Esophagus (tissue), 2 donors: ENCODE measurements around the gene FOXRED2. TPM values are rescaled to one million over a fixed set of nuclear protein-coding genes. Genes with fewer than 3 reads are reported as not detected.

Experiments used
- H3K27ac ChIP-seq, 2 donors: one replicate each; pipeline ENCODE4 v1.5.1; 2013; ENCODE audit warnings: low read depth in 2 of 2, mild to moderate bottlenecking in 2 of 2, inconsistent platforms in 1 of 2, low read length in 1 of 2, moderate library complexity in 1 of 2
- H3K27me3 ChIP-seq, 2 donors: one replicate each; pipeline ENCODE4 v1.6.1; 2013; ENCODE audit warnings: low read length in 2 of 2, control low read depth in 1 of 2, mild to moderate bottlenecking in 1 of 2; ENCODE audit not compliant: insufficient read depth in 2 of 2, control insufficient read depth in 1 of 2
- H3K36me3 ChIP-seq, 2 donors: one replicate each; pipeline ENCODE4 v1.6.1; 2013; ENCODE audit warnings: low read length in 1 of 2; ENCODE audit not compliant: control insufficient read depth in 2 of 2, insufficient read depth in 2 of 2
- H3K4me1 ChIP-seq, 2 donors: one replicate each; pipeline ENCODE4 v1.6.1; 2013; ENCODE audit warnings: low read length in 1 of 2; ENCODE audit not compliant: control insufficient read depth in 2 of 2, insufficient read depth in 2 of 2
- H3K4me3 ChIP-seq, 2 donors: one replicate each; pipeline ENCODE4 v1.5.1; 2013; ENCODE audit warnings: low read length in 2 of 2, mild to moderate bottlenecking in 2 of 2, low read depth in 1 of 2, moderate library complexity in 1 of 2
- H3K9me3 ChIP-seq, 2 donors: one replicate each; pipeline ENCODE4 v1.6.1; 2013; ENCODE audit warnings: mild to moderate bottlenecking in 2 of 2, low read depth in 1 of 2, low read length in 1 of 2, moderate library complexity in 1 of 2; ENCODE audit not compliant: control insufficient read depth in 2 of 2, insufficient read depth in 1 of 2
- WGBS, 2 donors: extraction: QIAGEN DNeasy Blood & Tissue Kit; methylation state at CpG; one replicate each; pipeline ENCODE4 v1.1.7; 2013; 5-methylcytosine and 5-hydroxymethylcytosine counted together
- polyA plus RNA-seq, 2 donors: library from polyadenylated mRNA; stranded (reverse); fragments of 200-250 nt; gene quantifications; one replicate each; pipeline ENCODE4 v1.2.3, GENCODE V29; 2013
- donor health status: healthy with polysubstance abuse.
- donor health status: Bipolar disorder and iron deficiency.

Gene FOXRED2
- polyA plus RNA-seq, 2 donors = 3.2 to 3.7 TPM

DNA sequence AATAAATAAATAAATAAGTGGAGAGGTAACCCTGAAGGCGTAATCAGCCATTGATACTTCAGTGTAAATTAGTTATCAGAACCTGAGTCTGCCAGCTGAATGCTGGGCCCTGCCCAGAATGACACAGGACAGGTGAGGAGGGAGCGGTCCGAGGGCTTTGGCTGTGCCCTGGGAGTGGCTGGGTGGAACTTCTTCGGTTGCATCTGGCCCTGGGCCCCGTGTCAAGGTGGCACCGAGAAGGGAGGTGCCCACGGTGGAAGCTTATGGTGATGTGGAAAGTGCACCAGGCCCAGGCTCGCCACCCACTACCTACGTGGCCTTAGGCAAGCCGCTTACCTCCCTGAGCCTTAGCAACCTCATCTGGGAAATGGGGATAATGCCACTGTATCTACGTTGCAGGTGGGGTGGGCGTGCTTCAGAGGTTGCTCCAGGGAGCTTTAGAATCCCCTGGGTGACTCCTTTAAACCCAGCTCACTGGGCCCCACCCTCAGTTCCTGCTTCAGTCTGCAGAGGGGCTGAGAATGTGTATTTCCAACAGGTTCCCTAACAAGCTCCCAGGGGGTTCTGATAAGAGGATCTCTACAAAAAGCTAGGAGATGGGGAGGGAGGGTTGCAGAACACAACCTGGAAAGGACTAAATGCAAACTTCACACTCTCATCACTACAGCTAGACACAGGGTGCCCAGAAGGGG lies 64.2 kb downstream of the FOXRED2 start:
- Histone ChIP-seq H3K27ac (peak overlapping the region; percentile 46 to 71), H3K27me3 (no peaks in the 10 kb centered on the region), H3K9me3 (no peaks in the 10 kb centered on the region), H3K4me3 (no peak overlapping the region), H3K36me3 (no peaks in the 10 kb centered on the region), H3K4me1 (peaks cover 0 to 11% of the 10 kb centered on the region in 2 donors)
- 66 to 69% methylated on average over 12 of the region's 12 CpGs for WGBS, 2 donors

DNA sequence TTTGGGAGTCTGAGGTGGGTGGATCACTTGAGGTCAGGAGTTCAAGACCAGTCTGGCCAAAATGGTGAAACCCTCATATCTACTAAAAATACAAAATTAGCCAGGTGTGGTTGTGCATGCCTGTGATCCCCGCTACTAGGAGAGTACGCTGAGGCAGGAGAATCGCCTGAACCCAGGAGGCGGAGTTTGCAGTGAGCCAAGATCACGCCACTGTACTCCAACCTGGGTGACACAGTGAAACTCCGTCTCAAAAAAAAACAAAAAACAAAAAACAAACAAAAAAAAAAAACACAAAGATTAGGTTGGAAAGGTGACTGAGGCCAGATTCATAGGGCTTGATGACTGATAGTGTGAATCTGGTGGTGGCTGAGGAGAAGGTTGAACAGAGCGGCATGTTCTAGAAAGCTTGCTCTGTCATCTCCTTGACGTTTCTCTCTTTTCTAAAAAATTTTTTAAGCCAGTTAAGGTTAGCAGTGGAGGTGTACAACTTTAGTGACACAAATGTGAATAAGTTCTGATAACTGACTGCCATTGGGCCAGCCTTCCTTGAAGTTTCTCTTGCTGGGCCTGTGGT lies 66.3 kb downstream of the FOXRED2 start:
- 89 to 94% methylated on average over 8 of the region's 8 CpGs for WGBS, 2 donors
- Histone ChIP-seq H3K4me3 (no peak overlapping the region), H3K36me3 (no peaks in the 10 kb centered on the region), H3K4me1 (peaks cover 2 to 17% of the 10 kb centered on the region in 2 donors), H3K27me3 (no peaks in the 10 kb centered on the region), H3K9me3 (no peaks in the 10 kb centered on the region), H3K27ac (peak overlapping the region in 1 of 2 donors; percentile 10)

DNA sequence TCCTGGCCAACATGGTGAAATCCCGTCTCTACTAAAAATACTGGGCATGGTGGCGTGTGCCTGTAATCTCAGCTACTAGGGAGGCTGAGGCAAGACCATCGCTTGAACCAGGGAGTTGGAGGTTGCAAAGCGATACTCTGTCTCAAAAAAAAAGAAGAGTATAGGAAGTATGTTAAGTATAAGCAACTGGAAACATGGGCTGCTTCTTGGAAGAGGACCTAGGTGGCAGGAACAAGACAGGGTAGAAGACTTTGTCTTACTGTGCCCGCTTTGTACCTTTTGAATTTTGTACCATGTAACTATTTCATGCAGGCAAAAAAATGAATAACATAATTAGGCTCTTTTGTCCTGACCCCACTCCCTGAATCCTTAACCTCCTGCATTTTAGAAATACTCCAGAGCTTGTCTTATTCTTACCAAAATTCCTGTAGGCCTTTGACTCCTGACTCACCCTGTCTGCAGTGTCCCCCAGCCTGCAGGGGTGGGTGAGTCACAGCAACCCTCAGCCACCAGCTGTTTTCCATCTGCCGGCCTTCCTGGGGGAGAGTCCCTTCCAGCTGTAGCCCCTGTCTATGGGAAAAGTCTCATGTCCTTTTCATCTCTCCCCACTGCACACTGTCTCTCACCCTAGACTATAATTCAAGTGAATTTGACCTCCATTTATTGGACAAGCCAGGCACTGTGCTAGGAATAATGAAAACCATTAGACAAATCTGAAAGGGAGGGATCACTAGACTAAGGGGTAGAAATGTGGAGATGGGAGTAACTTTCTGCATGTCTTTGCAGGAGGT lies 67.2 kb downstream of the FOXRED2 start:
- H3K36me3 ChIP-seq = no peaks in the 10 kb centered on the region
- WGBS, 2 donors = 81 to 83% methylated on average over 6 of the region's 6 CpGs
- peaks cover 2 to 14% of the 10 kb centered on the region in 2 donors for H3K4me1 ChIP-seq
- no peaks in the 10 kb centered on the region for H3K9me3 ChIP-seq
- H3K27ac ChIP-seq = peak overlapping the region in 1 of 2 donors; percentile 18
- no peak overlapping the region for H3K4me3 ChIP-seq
- H3K27me3 ChIP-seq = no peaks in the 10 kb centered on the region

Other genes with a start within 250 kb of the FOXRED2 start
- gene MYH9, start 119.1 kb downstream of the FOXRED2 start, polyA plus RNA-seq = 100 to 1,000 TPM; 107 to 114 TPM
- gene TXN2, start 25.4 kb downstream of the FOXRED2 start, polyA plus RNA-seq = 10 to 100 TPM; 53.5 to 81.8 TPM
- 100 to 1,000 TPM; 129 to 194 TPM for gene EIF3D, start 22.1 kb upstream of the FOXRED2 start, polyA plus RNA-seq
- not detected for gene CACNG2, start 196.7 kb upstream of the FOXRED2 start, polyA plus RNA-seq